Uterus (tissue), 2 donors: Measurements from ENCODE around the gene PATE1.

Experiments used
- POLR2A ChIP-seq, 2 donors: fragments of 450-650 bp; IDR thresholded peaks; one replicate each; pipeline ENCODE4 v1.6.1; 2016; ENCODE audit warnings: antibody characterized with exemption in 2 of 2, mild to moderate bottlenecking in 1 of 2, moderate library complexity in 1 of 2
- TF ChIP-seq, protein P1 (sequence below), 4 experiments: fragments of 200-600 bp in 2 of 4; fragments of 450-650 bp in 2 of 4; sonication (generic) in 2 of 4; IDR thresholded peaks; one replicate each; pipeline ENCODE4 v1.5.1; 2016 to 2019; ENCODE audit warnings: antibody characterized with exemption in 4 of 4, mild to moderate bottlenecking in 2 of 4, moderate library complexity in 1 of 4

DNA sequence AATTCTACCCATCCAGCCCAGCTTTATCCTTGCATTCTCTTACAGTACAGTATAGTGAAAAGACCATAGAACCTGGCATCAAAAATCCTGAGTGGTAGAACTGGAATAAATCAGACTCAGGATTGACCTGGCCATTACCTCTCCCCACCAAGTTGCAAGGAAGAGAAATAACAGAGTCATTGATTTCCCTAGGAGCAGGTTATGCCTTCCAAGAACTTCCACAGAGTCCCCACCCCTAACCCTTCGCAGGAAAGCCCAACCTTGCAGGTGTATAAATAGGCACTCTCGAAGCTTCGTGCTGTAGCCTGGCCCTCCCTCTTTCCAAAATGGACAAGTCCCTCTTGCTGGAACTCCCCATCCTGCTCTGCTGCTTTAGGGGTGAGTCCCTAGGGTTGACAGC lies at the start of gene PATE1:
- TF ChIP-seq, protein P1, sequence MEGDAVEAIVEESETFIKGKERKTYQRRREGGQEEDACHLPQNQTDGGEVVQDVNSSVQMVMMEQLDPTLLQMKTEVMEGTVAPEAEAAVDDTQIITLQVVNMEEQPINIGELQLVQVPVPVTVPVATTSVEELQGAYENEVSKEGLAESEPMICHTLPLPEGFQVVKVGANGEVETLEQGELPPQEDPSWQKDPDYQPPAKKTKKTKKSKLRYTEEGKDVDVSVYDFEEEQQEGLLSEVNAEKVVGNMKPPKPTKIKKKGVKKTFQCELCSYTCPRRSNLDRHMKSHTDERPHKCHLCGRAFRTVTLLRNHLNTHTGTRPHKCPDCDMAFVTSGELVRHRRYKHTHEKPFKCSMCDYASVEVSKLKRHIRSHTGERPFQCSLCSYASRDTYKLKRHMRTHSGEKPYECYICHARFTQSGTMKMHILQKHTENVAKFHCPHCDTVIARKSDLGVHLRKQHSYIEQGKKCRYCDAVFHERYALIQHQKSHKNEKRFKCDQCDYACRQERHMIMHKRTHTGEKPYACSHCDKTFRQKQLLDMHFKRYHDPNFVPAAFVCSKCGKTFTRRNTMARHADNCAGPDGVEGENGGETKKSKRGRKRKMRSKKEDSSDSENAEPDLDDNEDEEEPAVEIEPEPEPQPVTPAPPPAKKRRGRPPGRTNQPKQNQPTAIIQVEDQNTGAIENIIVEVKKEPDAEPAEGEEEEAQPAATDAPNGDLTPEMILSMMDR (IDR thresholded peaks at IDR 0.05), result no peak
- TF ChIP-seq POLR2A (IDR thresholded peaks at IDR 0.05), result no peak
